ENCODE results near the gene OPHN1. TPM values are rescaled to one million over a fixed set of nuclear protein-coding genes. Genes with fewer than 3 reads are reported as not detected.

OPHN1 gene
- total and polyA plus RNA-seq, 2 donors (not counting 3 experiments of a cell fraction or from before 2014, with no cell fraction given) = 3.9 to 6.7 TPM

GRCh38 chrX:68464796-68465195, 31.5 kb upstream of the OPHN1 start:
- Histone ChIP-seq H3K27ac (ENCODE audit: insufficient read depth, low read depth, low read length) (no peak overlapping the region), H3K9me1 (replicated peaks; ENCODE audit: control insufficient read depth, extremely low read depth, insufficient read depth, low read length) (no peaks in the 10 kb centered on the region), H2AFZ (ENCODE audit: low read depth, low read length) (no peak overlapping the region), H4K20me1 (replicated peaks; ENCODE audit: control insufficient read depth, extremely low read depth, insufficient read depth, low read length) (no peaks in the 10 kb centered on the region), H3K79me2 (ENCODE audit: control insufficient read depth, insufficient read depth, low read length) (no peaks in the 10 kb centered on the region), H3K4me3 (replicated peaks in 1 of 3; ENCODE audit: insufficient read depth in 1 of 3, low read depth in 1 of 3, low read length in 3 of 3) (no peak overlapping the region), H3K4me1 (ENCODE audit: control insufficient read depth, extremely low read depth, insufficient read depth, low read length) (no peaks in the 10 kb centered on the region), H3K9me3 (replicated peaks; ENCODE audit: control insufficient read depth, insufficient read depth, low read length) (no peaks in the 10 kb centered on the region), H3K9ac (replicated peaks; ENCODE audit: extremely low read depth, insufficient read depth, low read length) (no peak overlapping the region), H3K4me2 (ENCODE audit: insufficient read depth, low read length) (no peak overlapping the region), H3K27me3 (ENCODE audit: control insufficient read depth in 2 of 2, insufficient read depth in 2 of 2, low read length in 2 of 2) (no peaks in the 10 kb centered on the region), H3K36me3 (ENCODE audit: control insufficient read depth in 2 of 2, extremely low read depth in 1 of 2, insufficient read depth in 2 of 2, low read length in 2 of 2) (no peaks in the 10 kb centered on the region)
- FAIRE-seq (no peak), DNase-seq (ENCODE audit: low read depth, low spot score) (no peak)
- POLR2A ChIA-PET = no interaction called here
- BruUV-seq (replicated peaks) = no TSS peak
- intact Hi-C loops (cut with micrococcal nuclease) = loop anchor here (5.0 kb wide), 1 partner anchor 227 kb away; no protein-coding TSS in a partner anchor
- CTCF ChIA-PET = interaction anchor here (3.9 kb wide), 1 partner anchor 268 kb away, joined by 59 read pairs; no protein-coding TSS in a partner anchor
- no peak for TF ChIP-seq JUN (IDR thresholded peaks at IDR 0.05; ENCODE audit: borderline replicate concordance, insufficient read depth, insufficient read length, low read depth)
- no peak for TF ChIP-seq MAX (IDR thresholded peaks at IDR 0.05; ENCODE audit: insufficient read depth, insufficient read length)
- no peak for TF ChIP-seq POLR2AphosphoS5 (IDR thresholded peaks at IDR 0.05; ENCODE audit: insufficient read depth, low read depth, low read length)
- TF ChIP-seq GATA2 (IDR thresholded peaks at IDR 0.05; ENCODE audit: insufficient read depth, insufficient read length, low read depth, low read length) = no peak
- TF ChIP-seq FOS (IDR thresholded peaks at IDR 0.05; ENCODE audit: borderline replicate concordance, insufficient read depth, low read length) = no peak
- TF ChIP-seq CTCF (IDR thresholded peaks at IDR 0.05; ENCODE audit: extremely low read depth in 1 of 2, insufficient read depth in 1 of 2, low read depth in 1 of 2, low read length in 2 of 2) = no peak
- no peak for TF ChIP-seq POLR2A (IDR thresholded peaks at IDR 0.05; ENCODE audit: low read depth, low read length)
- TF ChIP-seq MYC (IDR thresholded peaks at IDR 0.05; ENCODE audit: low read depth, low read length) = no peak
- no peak for TF ChIP-seq EZH2 (IDR thresholded peaks at IDR 0.05; ENCODE audit: borderline replicate concordance, low read depth, low read length, severe bottlenecking)
- dilution Hi-C loops (cut with MboI; ENCODE audit: extremely low pct_ligation_motif_present, low sequenced_read_pairs) = no loop called here

All from endothelial cell of umbilical vein (primary cell).